ENCODE measurements around the gene CADM2.

CADM2 gene

GRCh38 chr3:84984429-84984828 lies 25.6 kb downstream of the CADM2 start:
- no peak for DNase-seq (ENCODE audit: low read depth)

GRCh38 chr3:84985795-84986194 lies 27.0 kb downstream of the CADM2 start:
- no peak for DNase-seq (ENCODE audit: low read depth)

- DNase-seq (ENCODE audit: low read depth), result no peak
Measured at GRCh38 chr3:84987706-84988504, 29.1 kb downstream of the CADM2 start.

DNA sequence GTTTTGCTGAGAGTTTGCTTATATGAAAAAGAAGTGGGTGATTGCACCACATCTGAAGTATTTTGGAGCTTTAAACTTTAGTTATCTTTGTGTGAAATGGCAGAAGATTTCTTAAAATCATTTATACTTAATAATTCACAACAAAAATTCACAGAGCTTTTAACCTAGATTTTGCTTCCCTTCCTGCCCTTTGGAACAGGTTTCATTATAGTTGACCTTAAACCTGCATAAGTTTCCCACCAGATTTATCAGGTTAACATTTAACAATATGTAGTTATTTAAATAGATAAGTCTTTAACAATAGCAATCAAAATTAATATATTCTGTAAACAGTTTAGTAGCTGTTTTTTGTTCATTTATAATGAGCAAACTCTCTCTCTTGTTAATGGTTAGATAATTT lies 30.3 kb downstream of the CADM2 start:
- no peak for DNase-seq (ENCODE audit: low read depth)

DNA sequence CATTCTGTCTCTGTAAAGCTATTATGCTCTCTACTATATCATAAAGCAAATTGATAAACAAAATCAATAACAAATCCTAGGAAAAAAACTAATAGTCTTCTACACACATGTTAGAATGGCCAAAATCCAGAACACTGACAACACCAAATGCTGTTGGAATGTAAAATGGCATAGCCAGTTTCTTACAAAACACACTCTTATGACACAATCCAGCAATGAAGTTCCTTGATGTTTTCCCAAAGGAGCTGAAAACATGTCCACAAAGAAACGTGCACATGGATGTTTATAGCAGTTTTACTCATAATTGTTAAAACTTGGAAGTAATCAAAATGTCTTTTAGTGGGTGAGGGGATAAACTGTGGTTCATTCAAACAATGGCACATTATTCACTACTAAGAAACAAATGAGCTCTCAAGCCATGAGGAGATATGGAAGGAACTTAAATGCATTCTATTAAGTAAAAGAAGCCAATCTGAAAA lies 32.7 kb downstream of the CADM2 start:
- no peak for DNase-seq (ENCODE audit: low read depth)

DNA sequence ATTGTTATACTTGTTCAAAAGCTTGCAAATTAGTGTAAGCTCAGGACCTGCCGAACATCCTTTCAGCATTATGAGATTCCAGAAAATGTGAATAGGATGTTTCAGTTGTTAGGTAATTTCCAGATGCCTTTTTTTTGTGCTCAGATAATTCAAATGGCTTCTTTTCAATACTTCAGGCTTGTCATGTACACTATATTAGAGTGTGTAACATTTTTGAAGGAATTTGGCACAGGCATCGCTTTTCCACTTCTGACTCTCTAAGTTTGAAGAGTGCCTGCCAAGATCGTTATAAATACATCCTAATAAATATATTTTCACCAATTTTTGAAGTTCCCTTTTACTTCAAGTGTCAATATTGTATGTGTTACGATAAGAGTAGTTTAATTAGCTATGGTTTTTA lies 35.2 kb downstream of the CADM2 start:
- no peak for DNase-seq (ENCODE audit: low read depth)

DNA sequence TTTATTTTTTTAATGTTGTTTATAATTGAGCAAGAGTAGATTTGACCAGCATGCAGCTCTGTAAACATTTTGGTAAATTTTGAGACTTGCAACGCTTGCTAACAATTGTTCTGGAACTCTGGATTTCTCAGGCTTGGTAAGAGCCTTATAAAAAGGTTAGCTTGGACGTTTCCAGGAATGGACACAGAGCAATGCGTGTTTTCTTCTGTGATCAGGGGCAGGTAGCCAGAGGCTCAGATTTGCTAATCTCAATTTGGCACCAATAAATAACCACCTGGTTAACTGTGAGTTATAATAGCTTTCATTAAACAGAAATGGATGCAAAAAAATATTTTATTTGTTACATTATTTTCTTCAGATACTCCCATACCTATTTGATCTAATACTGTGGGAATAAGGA lies 39.8 kb downstream of the CADM2 start:
- DNase-seq (ENCODE audit: low read depth), result no peak

DNA sequence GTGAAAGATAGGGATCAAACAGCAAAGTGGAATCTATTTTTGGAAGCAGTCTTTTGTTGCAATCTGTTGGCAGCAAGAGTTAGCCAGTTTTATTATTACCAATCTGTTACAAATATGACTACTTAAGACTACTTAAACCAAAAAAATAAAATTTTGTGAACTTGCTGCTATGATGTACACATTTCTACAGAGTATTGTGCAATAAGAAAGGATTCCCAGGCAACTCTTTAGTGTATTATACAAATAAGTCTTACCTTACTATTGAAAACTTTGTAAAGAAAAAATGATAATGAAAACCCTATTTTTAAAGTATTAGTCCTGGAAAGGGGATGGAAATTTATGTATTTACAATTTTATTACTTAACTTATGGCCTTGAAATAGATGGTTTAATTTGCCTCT lies 44.7 kb downstream of the CADM2 start:
- no peak for DNase-seq (ENCODE audit: low read depth)

GRCh38 chr3:85004147-85004546 lies 45.4 kb downstream of the CADM2 start:
- DNase-seq (ENCODE audit: low read depth), result no peak

GRCh38 chr3:85005946-85006345 lies 47.2 kb downstream of the CADM2 start:
- DNase-seq (ENCODE audit: low read depth), result no peak

GRCh38 chr3:85007195-85008094 lies 48.7 kb downstream of the CADM2 start:
- DNase-seq (ENCODE audit: low read depth), result no peak

DNA sequence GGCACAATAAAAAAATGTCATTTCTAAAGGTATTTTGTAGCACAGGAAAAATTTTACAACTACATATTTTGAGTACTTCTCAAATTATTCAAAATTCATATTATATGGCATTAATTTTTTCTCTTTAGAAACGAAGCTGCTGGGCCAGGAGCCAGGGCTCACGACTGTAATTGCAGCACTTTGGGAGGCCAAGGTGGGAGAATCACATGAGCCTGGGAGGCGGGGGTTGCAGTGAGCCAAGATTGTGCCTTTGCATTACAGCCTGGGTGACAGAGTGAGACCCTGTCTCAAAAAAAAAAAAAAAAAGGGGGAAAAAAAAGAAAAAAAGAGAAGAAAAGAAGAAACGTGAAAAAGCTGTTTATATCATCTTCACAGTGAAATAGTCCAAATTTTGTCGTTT lies 62.0 kb downstream of the CADM2 start:
- no peak for DNase-seq (ENCODE audit: low read depth)

- no peak for DNase-seq (ENCODE audit: low read depth)
Measured at GRCh38 chr3:85030052-85030451, 71.3 kb downstream of the CADM2 start.

DNA sequence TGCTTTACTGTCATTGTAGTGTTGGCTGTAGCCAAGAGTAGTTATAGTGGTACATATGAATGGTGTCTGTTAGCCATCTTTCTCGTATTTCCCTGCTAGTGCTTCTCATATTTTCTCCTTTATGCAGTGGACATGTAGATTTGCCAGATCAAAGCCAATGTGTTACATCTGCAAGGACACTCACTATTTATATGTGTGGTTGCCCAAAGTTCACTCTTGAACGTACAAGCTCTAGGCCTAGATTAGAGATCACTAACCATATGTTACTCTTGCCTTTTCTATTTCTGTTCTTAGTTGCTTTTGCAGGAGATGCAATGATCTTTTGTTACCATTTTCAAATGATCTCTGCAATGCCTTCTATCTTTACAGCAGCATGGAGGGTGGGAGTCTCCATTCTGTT lies 78.4 kb downstream of the CADM2 start:
- no peak for DNase-seq (ENCODE audit: low read depth)

DNA sequence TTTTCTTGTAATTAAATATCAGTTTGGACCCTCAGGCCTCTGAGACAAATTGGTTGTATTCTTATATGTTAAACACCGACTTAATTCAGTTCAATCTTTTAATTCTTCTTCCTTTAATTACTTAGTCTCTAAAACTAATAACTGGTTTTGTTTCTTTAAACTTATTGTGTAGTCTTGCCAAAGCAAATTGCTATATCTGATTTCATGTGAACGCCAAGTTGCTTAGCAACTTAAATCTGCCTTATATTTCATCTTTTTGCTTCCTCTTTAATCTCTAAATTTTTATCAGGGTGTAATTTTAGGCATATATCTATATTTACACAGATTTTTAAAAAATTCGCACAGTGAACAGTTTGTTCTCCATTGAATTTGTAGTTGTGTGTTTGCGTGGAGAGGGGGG lies 82.2 kb downstream of the CADM2 start:
- DNase-seq (ENCODE audit: low read depth), result no peak

- DNase-seq (ENCODE audit: low read depth), result no peak
Measured at GRCh38 chr3:85041562-85042055, 82.8 kb downstream of the CADM2 start.

DNA sequence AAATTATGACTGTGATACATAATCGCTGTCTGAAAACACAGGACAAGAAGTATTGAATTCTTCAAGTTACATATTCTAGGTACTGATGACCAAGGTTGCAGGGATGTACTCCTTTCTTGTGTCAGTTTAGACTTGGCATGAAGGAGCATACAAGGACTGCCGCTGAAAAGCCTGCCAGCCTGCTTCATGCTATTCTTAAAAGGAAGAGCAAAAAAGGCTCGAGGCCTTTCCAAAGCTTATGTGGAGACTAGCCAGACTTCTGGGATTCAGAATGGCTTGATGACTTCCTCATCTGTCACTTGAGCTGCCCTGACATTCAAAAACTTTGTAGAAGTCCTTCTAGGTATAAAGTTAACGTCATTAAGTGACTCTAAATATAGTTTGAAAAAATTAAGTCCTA lies 92.0 kb downstream of the CADM2 start:
- DNase-seq (ENCODE audit: low read depth), result no peak

- no peak for DNase-seq (ENCODE audit: low read depth)
Measured at GRCh38 chr3:85051786-85052185, 93.0 kb downstream of the CADM2 start.

DNA sequence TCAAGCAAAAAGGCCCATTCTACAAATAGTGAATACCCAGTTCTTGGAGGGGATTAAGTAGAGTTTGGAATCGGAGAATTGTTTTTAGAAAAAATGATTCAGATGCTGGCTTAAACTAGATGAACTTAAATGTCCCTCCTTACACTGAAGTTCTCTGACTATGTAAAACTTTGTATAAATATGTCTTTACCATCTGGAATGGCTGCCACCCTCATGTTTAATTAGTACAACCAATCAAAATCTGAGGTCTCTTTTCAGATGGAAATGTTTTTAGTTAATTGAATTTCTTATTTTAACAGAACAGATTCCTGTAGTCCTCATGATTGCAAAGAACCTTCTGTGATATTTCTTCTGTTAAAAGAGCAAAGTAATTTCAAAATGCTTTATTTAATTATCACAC lies 94.8 kb downstream of the CADM2 start:
- no peak for DNase-seq (ENCODE audit: low read depth)

DNA sequence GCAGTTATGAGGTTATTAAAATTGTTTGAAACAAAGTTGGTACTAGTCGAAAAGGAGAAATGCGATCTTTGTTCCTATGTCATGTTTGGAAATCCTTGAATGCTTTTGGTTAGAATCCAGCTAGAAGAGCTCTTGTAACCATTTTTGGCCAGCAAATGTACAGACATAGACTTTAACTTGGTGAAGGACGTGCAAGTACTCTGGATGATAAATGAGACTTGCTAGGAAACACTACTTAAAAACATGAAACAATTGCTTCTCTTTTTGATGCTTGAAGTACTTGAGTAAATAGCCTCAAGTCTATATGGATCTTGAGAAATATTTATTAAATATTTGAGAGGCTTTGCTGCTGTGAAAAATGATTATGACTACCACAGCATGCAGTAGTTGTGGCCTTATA lies 95.8 kb downstream of the CADM2 start:
- no peak for DNase-seq (ENCODE audit: low read depth)

DNA sequence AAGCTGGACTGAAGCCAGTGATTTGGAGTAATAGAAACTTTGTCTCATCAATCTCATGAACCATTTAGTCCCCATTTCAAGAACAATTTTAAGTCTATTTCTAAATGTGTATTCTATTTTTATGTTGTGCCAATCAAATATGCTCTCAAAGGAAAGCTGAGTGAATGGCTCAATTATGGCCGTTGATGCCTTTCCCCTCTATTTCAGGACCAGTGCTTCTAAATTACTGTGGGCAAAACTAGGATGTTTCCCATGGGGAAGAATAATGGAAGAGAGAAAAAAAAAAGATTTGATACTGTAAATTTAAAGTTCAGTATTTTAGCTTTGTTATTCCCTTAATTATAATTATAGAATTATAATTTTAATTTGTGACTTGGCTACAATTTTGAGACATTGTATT lies 110.1 kb downstream of the CADM2 start:
- DNase-seq (ENCODE audit: low read depth), result no peak

GRCh38 chr3:85074003-85074402 lies 115.2 kb downstream of the CADM2 start:
- DNase-seq (ENCODE audit: low read depth), result no peak

DNA sequence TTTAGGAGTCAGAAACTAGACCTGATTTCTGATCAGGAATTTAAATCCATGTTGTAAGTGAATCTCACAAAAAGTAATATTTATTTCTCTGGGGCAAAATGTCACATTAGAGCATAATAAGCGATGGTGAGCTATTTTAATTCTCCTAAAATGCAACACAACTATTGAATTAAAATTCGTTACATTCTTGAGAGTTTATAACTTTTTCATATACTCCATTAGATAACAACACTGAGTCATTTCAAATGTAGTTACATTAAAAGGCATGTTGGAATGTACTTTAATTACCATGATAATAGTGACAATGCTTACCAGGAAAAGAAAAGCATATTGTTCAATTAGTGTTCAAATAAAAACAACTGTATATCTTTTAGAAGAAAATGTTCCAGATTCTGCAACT lies 116.9 kb downstream of the CADM2 start:
- no peak for DNase-seq (ENCODE audit: low read depth)

Measured in activated gamma-delta T cell treated with anti-CD3 and anti-CD28 coated beads, Interleukin-2, amount 50 U/mL, for 16 hours (primary cell).